ENCODE data around the gene TRABD2B. TPM values are rescaled to one million over a fixed set of nuclear protein-coding genes. Genes with fewer than 3 reads are reported as not detected.
A peak's percentile ranks its signal among the peaks of the same experiment; 100 is the strongest.

TRABD2B gene
- total RNA-seq, 1 experiment from 2014 or later, result 10.3 TPM

- peak; percentile 38 for ATAC-seq
Observed at GRCh38 chr1:48039088-48040054, 42.2 kb upstream of the TRABD2B start.

GRCh38 chr1:48038270-48038767 is 41.1 kb upstream of the TRABD2B start:
- ATAC-seq (peak; percentile 14; the same call in 1 of the 2 replicates), DNase-seq (ENCODE audit: low spot score) (no peak)
- Mint-ChIP-seq H3K9me3 (peaks cover 5% of the 10 kb centered on the region; the same call in 1 of the 2 replicates), H3K4me1 (peaks cover 34% of the 10 kb centered on the region), H3K27me3 (ENCODE audit: low read depth) (peaks cover 52% of the 10 kb centered on the region), H3K36me3 (no peaks in the 10 kb centered on the region), H3K27ac (no peak overlapping the region), H3K4me3 (no peak overlapping the region)
- ChIA-PET POLR2A (no interaction called here), CTCF (interaction anchor here (0.9 to 2.7 kb wide), 4 partner anchors 13 to 55 kb away, joined by 3 to 8 read pairs (median 4); no protein-coding TSS in a partner anchor)
- TF ChIP-seq PREB (CRISPR knock-in tag; IDR thresholded peaks at IDR 0.05; ENCODE audit: borderline replicate concordance), result no peak
- TF ChIP-seq PRDM15 (CRISPR knock-in tag; IDR thresholded peaks at IDR 0.05), result peak; percentile 60
- TF ChIP-seq TP53 (CRISPR knock-in tag; IDR thresholded peaks at IDR 0.05), result no peak
- no peak for TF ChIP-seq AR (CRISPR knock-in tag; IDR thresholded peaks at IDR 0.05)

More at GRCh38 chr1:48039088-48040054, 42.2 kb upstream of the TRABD2B start:
- Mint-ChIP-seq H3K27me3 (ENCODE audit: low read depth) (peaks cover 51% of the 10 kb centered on the region), H3K4me3 (no peak overlapping the region), H3K4me1 (peaks cover 43% of the 10 kb centered on the region), H3K27ac (no peak overlapping the region), H3K9me3 (peaks cover 5% of the 10 kb centered on the region; the same call in 1 of the 2 replicates), H3K36me3 (no peaks in the 10 kb centered on the region)
- ChIA-PET CTCF (interaction anchor here (0.6 to 2.7 kb wide), 6 partner anchors 16 to 54 kb away, joined by 3 to 8 read pairs (median 5); partner anchors contain the start of gene TRABD2B), POLR2A (no interaction called here)
- DNase-seq (ENCODE audit: low spot score), result no peak
- TF ChIP-seq MAX (CRISPR knock-in tag; IDR thresholded peaks at IDR 0.05), result no peak
- TF ChIP-seq FOXJ3 (CRISPR knock-in tag; IDR thresholded peaks at IDR 0.05; ENCODE audit: borderline replicate concordance), result no peak
- no peak for TF ChIP-seq STAT6 (CRISPR knock-in tag; conservative IDR thresholded peaks at IDR 0.05; ENCODE audit: low read depth)

All from WTC11 (cell line).